Activated CD8-positive, alpha-beta T cell treated with anti-CD3 and anti-CD28 coated beads for 36 hours (primary cell): ENCODE data around the gene BTBD3. TPM values are rescaled to one million over a fixed set of nuclear protein-coding genes. Genes with fewer than 3 reads are reported as not detected.

Source experiments
- ATAC-seq: fragments of 200-7000 bp; cut with Tn5 transposase; one replicate; pipeline ENCODE4 v1.10.0; 2021; ENCODE audit warnings: mild to moderate bottlenecking, moderate library complexity
- CTCF ChIA-PET: fragments of 350-600 bp; sonication (Branson Sonifier 250); formaldehyde crosslinking; loops from one replicate; lab custom pipeline; 2021; ENCODE audit warnings: antibody characterized with exemption; lab: Charles Lee
- POLR2A ChIA-PET: fragments of 350-600 bp; sonication (Branson Sonifier 250); formaldehyde crosslinking; loops from one replicate; lab custom pipeline; 2021; ENCODE audit warnings: antibody characterized with exemption; lab: Charles Lee
- DNase-seq: peaks from one replicate; pipeline ENCODE4 v3.0.0-alpha.2; 2020
- H3K27ac Mint-ChIP-seq: one replicate; pipeline ENCODE4 v1.8.0; 2021; ENCODE audit warnings: mild to moderate bottlenecking, mixed read lengths
- H3K27me3 Mint-ChIP-seq: one replicate; pipeline ENCODE4 v1.8.0; 2021; ENCODE audit warnings: mixed read lengths
- H3K36me3 Mint-ChIP-seq: one replicate; pipeline ENCODE4 v1.8.0; 2021; ENCODE audit warnings: low read depth, mixed read lengths
- H3K4me1 Mint-ChIP-seq: one replicate; pipeline ENCODE4 v1.8.0; 2021; ENCODE audit warnings: low read depth, mixed read lengths
- H3K4me3 Mint-ChIP-seq: one replicate; pipeline ENCODE4 v1.8.0; 2021; ENCODE audit warnings: mild to moderate bottlenecking, moderate library complexity, mixed read lengths
- H3K9me3 Mint-ChIP-seq: one replicate; pipeline ENCODE4 v1.8.0; 2021; ENCODE audit warnings: mixed read lengths
- CTCF ChIP-seq: fragments of 200-600 bp; IDR thresholded peaks from one replicate; pipeline ENCODE4 v1.8.0; 2022; ENCODE audit warnings: antibody characterized with exemption, mild to moderate bottlenecking
- intact Hi-C: fragments of 100-400 bp; cut with micrococcal nuclease; formaldehyde crosslinking; loops from one replicate; pipeline ENCODE4 v1.10.0; 2022
- total RNA-seq, 2 experiments: library from RNA; stranded (reverse); gene quantifications; one replicate each; pipeline ENCODE4 v1.2.3, GENCODE V29; 2021

Gene BTBD3
- total RNA-seq, 2 experiments from 2014 or later = 4.9 to 5.3 TPM

- H3K27me3 Mint-ChIP-seq = no peaks in the 10 kb centered on the region
- DNase-seq = no peak
- POLR2A ChIA-PET = no interaction called here
- H3K9me3 Mint-ChIP-seq = no peaks in the 10 kb centered on the region
- H3K27ac Mint-ChIP-seq = no peak overlapping the region
- CTCF ChIA-PET = no interaction called here
- ATAC-seq = no peak
- no peaks in the 10 kb centered on the region for H3K4me1 Mint-ChIP-seq
- no peak for TF ChIP-seq CTCF
- intact Hi-C loops = no loop called here
- no peak overlapping the region for H3K4me3 Mint-ChIP-seq
- no peaks in the 10 kb centered on the region for H3K36me3 Mint-ChIP-seq
Measured at GRCh38 chr20:11948806-11949205, 31.1 kb downstream of the BTBD3 start.

GRCh38 chr20:11949711-11950110 is 32.0 kb downstream of the BTBD3 start:
- Mint-ChIP-seq H3K9me3 (peaks cover under 1% of the 10 kb centered on the region), H3K27me3 (no peaks in the 10 kb centered on the region), H3K4me3 (no peak overlapping the region), H3K36me3 (no peaks in the 10 kb centered on the region), H3K4me1 (no peaks in the 10 kb centered on the region), H3K27ac (no peak overlapping the region)
- DNase-seq = no peak
- ChIA-PET POLR2A (no interaction called here), CTCF (no interaction called here)
- no peak for ATAC-seq
- intact Hi-C loops = no loop called here
- TF ChIP-seq CTCF = no peak

- Mint-ChIP-seq H3K36me3 (no peaks in the 10 kb centered on the region), H3K27ac (no peak overlapping the region), H3K4me3 (no peak overlapping the region), H3K9me3 (peaks cover 4% of the 10 kb centered on the region), H3K4me1 (no peaks in the 10 kb centered on the region), H3K27me3 (no peaks in the 10 kb centered on the region)
- intact Hi-C loops = no loop called here
- no peak for ATAC-seq
- TF ChIP-seq CTCF = no peak
- no peak for DNase-seq
- ChIA-PET POLR2A (no interaction called here), CTCF (no interaction called here)
Measured at GRCh38 chr20:11951696-11952095, 34.0 kb downstream of the BTBD3 start.

GRCh38 chr20:11952639-11953038 is 34.9 kb downstream of the BTBD3 start:
- Mint-ChIP-seq H3K27me3 (no peaks in the 10 kb centered on the region), H3K9me3 (peaks cover 4% of the 10 kb centered on the region), H3K27ac (no peak overlapping the region), H3K4me1 (no peaks in the 10 kb centered on the region), H3K36me3 (no peaks in the 10 kb centered on the region), H3K4me3 (no peak overlapping the region)
- TF ChIP-seq CTCF = no peak
- POLR2A ChIA-PET = no interaction called here
- no peak for DNase-seq
- CTCF ChIA-PET = no interaction called here
- intact Hi-C loops = no loop called here
- no peak for ATAC-seq

GRCh38 chr20:11957911-11958310 is 40.2 kb downstream of the BTBD3 start:
- Mint-ChIP-seq H3K36me3 (no peaks in the 10 kb centered on the region), H3K27ac (no peak overlapping the region), H3K27me3 (peaks cover 3% of the 10 kb centered on the region), H3K4me3 (no peak overlapping the region), H3K4me1 (no peaks in the 10 kb centered on the region), H3K9me3 (peaks cover 4% of the 10 kb centered on the region)
- no peak for TF ChIP-seq CTCF
- DNase-seq (no peak), ATAC-seq (no peak)
- POLR2A ChIA-PET = no interaction called here
- intact Hi-C loops = no loop called here
- CTCF ChIA-PET = no interaction called here
